ENCODE data around the gene SORBS2.

The SORBS2 gene

DNA sequence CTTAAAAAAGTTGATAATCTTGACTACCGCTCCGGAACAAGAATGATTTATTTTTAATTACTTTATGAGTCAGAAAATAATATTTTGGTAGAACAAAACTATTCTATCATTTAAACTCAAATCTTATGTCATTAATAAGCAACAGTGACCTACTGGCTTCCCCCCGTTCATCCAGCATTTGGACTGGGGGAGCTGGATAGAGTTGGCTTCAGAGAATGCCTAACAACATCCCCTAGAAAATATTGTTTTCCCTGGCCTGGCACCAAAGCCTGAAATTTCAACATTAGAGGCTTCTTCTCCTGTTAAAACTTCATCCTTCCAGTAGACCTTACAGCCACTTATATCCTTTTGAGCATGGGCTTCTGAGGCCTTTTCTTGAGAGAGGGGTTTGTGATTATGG, 221.0 kb downstream of the SORBS2 start:
- no peak for DNase-seq (ENCODE audit: low spot score)

DNA sequence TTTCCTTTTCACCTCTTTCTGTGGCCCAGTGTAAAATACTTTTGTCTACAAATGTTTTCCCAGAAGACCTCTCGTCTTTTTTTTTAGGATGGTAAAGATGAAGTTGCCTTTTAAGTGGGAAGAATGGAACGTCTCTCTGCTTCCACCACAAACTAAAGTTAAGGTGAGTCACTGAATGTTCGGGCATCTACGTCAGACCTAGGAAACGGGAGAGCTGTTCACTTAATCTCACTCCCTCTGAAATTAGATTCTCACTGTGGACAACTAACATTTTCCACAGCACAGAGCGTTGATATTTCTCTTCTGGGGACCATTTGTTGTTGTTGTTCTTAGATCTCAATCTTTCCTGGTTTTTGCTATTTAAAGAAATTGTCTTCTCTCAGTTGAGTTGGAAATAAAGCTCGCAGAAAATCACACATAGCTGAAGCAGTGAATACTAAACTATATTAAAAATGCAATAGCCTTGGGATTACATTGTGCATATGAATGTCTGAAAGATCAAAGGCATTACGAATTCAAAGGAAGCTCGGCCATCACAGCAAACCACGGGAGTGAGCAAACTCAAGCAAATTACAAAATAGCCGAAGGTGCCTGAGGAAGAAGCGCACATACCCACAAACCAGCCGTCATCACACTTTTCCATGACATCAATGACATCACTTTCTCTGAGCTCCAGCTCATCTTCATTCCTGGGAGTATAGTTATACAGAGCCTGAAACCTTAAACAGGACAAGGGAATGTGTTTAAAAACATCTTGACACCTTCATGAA, 222.7 kb downstream of the SORBS2 start:
- no peak for DNase-seq (ENCODE audit: low spot score)

DNA sequence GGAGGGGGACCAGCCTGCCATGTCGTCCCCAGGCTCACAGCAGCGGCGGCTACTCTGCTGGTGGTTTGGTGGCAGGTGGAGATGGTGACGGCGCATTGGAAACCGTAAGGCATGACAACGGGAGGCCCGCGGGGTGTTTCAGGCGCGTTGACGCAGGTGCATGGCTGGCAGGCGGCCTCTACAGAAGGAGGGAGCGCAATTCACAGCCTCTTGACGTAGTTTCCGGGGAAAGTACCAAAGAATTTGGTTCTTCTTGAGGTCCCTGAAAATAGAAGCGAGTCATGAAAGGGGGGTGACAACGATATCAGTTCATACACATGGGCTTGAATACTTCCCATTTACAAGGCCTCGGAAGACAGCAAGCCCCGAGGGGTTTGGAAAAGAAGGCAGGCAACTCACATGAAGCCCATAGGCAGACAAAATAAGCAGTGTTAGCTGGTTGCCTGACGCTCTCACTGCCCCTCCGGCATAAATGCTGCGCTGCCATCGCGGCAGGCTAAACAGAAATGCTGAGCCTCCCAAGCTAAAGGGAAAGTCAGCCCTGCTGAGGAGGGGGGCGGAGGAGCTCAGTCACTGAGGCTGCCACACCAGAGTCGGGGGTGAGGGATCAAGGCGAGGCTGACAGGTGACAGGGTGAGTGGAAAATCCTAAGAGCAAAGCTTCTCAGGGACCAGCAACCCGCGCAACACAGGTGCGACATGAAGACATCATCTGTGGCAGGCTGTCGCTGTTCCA, 224.4 kb downstream of the SORBS2 start:
- no peak for DNase-seq (ENCODE audit: low spot score)

DNA sequence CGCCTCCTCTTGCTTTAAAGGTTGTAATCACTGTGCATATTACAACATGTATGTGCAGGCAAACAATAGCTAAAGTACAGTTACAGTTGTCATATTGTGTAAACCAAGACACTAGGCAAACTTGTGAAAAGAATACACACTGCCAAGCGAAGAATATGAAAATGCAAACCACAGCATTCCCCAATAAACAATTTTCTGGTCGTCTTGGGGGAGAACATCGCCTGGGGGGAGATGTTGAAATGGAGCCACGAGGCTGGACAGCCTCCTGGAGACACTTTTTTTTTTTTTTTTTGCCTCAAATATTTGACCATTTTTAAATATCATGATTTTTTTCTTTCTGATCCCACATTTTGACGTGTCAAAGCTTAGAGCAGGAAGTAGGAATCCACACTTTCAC, 225.0 kb downstream of the SORBS2 start:
- DNase-seq (ENCODE audit: low spot score) = no peak

DNA sequence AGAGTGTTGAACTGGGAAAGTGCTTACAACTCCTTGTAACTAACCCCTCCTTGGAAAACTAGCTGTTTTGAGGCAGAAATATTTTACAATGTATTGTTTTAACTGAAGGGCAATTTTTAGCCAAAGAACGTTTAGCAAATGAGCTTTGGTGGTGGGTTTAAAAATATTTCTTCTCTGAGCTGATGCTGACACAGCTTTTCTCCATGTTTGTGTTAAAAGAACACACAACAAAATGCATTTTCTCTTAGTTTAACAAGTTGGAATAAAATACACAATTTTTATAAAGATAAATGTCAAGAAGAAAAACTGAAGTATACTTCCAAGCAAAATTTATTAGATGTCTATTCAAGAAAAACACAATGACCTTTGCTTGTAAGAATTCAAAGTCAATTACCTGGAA, 226.8 kb downstream of the SORBS2 start:
- no peak for DNase-seq (ENCODE audit: low spot score)

DNA sequence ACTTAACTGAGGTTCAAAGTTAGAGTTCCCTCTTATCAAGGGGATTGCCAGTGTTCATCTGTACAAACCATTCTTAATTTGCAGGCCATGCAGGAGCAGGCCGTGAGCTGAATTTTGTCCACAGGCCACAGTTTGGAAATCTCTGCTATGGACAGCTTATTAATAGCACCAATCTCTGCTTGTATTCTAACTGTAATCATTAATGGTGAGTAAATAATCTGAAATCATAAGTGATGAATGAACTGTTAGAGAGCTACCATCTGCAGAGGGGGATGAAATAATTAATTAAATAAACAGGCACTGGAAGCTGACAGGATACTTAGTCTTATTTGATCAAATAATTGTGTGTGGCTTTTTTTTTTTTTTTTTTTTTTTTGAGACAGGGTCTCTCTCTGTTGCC, 228.2 kb downstream of the SORBS2 start:
- DNase-seq (ENCODE audit: low spot score) = no peak

DNA sequence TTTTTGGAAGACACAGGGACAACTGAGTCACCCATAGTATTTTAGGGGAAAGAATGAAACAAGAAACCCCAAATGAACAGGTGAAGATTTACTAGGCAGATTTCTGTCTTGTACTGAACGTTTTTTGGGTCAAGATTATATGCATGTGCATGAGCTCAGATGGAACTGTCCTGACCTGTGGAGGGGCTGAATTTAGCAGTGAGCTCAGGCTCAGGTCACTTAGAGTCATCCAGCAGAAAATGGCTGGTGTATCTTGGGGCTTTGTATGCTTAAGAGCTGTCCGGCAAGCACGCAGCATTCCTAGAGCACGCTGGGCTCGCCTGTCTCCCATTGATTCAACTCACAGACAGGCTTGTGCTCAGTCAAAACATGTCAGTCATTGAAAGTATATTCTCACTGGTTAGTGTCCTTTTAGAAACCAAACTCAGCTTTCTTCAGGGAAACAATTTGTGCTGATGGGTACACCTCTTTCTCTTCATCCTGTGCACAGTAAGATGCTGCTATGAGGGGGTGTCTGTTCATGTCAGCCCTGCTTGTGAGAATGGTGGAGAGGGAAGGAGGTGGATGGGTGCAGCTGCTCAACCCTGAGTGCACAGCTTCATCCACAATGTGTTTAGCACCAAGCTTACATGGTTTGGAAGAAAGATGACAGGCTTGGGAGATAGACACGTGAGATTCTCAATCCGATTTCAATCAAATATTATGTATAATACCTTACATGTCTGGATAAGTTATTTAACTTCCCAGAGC, 229.2 kb downstream of the SORBS2 start:
- no peak for DNase-seq (ENCODE audit: low spot score)

DNA sequence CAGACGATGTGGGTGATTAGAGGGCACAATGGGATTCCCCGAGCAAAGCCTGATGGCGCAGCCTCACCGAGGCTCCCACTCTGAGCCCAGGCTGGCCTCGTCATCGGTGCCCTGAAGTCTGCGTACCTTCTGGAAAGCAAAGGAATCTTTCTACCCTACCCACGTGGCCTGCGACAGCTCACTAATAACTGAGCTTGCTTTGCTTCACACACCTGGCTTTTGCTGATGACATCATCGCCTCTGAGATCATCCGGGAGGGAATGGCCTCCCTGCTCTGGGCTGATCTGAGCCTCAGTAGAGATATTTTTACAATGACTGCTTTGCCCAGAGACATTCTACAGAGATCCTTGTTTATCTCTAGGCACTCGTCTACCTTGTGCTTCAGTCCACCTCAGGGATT, 231.3 kb downstream of the SORBS2 start:
- no peak for DNase-seq (ENCODE audit: low spot score)

DNA sequence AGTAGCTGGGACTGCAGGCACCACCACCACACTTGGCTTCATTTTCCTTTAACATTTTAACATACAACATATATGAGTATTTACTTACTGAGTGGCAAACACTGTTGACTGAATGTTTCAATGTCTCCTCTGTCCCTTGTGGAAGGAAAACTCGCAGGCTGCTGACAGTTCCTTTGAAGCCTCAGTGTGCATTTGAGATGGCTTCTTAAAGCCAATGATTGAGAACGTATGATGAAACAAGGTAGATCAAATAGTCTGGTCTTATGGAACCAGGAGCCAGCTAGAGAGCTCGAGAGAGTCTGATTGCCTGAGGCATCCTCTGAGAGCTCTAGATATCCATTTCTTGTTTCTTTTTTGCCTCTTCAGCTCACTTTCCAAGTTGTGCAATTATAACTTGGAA, 233.7 kb downstream of the SORBS2 start:
- no peak for DNase-seq (ENCODE audit: low spot score)

DNA sequence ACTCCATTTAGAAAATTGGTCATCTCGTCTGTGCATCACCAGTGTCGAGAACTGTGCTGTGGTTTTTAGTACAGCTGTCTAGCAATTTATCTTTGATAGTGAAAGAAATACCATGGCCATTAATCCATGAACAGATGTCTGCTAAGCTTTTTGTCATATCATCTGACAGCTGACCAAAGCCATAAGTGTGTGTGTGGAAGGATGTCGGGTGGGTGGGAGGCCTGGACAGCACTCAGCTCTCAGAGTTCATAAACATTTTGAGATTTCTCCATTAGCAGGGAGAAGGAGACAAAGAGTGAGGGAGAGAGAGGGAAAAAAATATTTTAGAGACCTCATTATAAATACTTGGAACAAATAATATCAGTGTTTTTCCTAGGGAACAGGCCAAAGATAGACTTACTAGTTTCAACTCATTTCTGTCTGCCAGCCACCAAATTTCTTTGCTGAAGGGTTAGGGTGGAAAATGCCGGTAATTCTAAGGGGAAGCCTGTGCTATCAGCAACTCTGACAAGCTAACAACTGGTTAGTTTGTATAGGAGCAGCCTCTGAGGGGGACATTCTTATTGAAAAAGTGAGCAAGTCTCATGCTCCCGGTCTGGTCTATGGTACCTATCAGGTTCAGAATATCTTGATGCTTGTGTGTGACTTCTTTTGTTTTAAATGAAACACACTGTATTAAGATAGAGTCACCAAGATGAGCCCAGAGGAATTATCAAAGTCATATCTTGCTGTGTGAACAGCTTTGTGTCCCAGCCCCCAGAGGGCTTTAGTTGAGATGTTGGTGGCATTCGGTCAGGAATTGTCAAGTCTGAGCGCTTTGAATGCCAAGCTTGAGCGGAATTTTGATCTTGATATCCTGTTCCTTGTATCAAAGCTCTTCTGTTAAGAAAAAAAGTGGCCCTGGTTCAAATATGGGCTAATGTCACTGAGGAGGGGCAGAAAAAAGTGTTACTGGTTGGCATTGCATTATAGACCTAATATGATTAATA, 234.7 kb downstream of the SORBS2 start:
- no peak for DNase-seq (ENCODE audit: low spot score)

DNA sequence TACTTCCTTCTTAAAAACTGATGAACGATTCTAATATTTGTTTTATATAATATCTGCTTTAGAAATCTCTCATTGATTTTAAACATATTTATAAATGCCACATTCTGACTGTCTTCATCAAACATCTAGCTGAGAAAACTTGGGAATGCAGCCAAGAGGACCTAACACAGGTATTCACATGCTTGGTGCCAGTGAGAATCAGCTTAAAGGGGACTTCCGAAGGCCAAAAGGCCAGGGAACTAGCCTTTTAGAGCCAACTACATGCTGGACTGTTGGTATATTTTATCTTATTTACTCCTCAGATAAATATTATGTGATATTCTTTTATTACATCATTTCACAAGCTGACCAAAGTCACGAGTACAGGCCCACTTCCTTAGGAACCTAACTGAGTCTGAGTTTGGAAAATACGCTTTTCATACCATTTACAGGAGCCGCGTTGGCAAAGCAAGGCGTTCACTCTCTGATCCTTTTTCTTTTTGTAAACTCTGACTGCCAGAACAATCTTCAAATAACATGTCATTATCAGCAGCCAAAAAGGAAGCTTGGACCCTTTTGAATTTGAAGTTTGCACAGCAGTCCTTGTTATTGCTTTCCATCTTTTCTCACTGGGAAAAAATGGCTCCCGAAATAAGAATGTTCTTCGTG, 235.6 kb downstream of the SORBS2 start:
- DNase-seq (ENCODE audit: low spot score) = no peak

DNA sequence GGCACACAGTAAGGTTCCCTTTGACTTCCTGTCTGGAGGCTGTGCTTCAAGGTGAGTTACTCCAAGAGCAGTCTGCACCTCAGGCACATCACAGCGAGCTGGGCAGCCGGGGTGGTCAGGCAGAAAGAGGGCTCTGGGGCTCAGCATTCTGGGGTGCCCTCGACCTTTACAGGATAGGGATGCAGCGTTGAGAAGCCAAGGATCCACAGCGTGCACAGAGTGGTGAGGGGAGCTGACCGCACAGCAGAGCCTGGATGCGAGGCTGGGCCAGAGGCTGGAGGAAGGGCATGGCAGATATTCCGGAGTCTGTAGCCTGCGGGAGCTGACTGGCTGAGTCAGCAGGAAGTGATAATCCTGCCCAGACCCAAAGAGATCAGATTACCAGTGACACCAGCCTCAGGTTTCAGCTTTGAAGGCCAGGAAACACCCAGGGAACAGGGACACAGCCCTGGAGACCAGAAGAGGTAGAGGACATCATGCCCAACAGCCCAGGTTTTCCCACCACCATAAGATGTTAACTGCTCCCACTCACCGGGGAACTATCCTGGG, 238.3 kb downstream of the SORBS2 start:
- DNase-seq (ENCODE audit: low spot score) = no peak

DNA sequence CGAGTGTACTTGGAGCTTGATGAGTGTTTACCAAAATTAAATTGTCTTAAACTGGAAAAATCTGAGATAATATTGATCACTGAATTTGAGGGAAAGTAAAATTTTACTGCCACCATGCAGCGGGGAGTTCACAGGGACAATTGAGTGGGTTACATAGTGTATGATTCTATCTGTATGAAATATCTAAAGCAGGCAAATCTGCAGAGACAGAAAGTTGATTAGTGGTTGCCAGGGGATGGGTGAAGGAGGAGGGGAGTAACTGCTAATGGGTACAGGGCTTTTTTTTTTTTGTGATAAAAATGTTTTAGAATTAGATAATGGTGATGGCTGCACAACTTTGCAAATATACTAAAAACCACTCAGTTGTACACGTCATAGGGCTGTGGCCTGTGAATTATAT, 241.3 kb downstream of the SORBS2 start:
- no peak for DNase-seq (ENCODE audit: low spot score)

DNA sequence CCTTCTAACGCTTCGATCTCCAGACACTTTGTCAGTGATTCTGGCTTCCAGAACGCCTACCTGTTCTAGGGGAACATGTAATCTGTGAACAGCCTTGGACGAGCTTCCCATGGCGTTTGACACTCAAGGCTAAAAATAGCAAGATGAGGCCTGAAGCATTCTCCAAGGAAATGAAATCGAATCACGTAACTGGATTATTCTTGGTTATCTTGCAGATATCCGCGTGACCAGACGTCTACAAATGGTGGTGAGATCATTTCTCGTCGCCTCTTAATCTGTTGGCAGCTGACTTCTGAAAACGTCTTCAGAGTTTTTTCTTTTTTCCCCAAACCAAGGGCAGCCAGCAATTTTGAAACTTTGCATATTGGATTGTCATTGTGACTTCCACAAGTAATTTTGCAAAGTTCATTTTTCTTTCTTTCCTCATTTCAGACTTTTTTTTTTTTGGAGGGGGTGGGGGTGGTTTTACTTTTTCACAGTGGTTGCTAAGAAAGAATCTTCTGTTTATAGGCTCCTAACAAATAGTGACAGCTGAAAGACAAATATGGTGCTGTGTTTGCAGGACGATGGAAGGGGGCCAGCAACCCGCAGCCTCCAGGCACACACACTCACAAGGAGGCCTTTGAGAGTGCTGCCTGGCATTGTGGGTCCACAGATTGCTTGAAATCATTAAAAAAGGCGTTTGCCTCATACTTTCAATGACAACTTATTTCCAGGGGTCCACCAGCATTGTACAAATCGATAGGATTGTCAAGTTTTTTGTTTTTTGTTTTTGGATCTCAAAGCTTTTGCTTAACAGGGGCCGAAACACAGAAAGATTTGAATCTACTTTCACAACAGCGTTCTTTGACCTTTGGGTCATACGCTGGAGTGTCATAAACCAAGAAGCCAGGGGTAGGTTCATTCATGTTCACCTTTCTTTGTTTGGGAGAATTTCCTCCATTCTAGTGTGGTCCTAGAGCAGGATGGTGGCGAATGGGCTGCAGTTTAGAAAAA, 244.3 kb downstream of the SORBS2 start:
- DNase-seq (ENCODE audit: low spot score) = no peak

DNA sequence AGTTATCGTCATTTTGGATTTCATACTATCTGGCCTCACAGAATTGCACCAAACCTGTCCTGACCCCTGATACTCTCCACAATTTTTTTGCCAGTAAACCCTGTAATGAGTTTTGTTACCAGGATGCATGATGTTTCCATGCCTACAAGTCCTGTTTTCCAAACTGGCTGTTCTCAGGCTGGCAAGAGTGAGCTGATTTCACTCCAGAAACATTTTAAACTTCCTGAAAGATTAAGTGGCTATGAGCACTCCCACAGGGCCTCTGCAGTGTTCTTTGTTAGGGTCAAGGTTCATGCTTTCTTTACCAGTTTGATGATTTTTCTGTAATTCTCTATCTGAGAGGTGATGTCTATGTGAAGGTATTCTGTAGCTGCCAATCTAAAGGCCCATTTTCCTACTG, 245.0 kb downstream of the SORBS2 start:
- DNase-seq (ENCODE audit: low spot score) = no peak

DNA sequence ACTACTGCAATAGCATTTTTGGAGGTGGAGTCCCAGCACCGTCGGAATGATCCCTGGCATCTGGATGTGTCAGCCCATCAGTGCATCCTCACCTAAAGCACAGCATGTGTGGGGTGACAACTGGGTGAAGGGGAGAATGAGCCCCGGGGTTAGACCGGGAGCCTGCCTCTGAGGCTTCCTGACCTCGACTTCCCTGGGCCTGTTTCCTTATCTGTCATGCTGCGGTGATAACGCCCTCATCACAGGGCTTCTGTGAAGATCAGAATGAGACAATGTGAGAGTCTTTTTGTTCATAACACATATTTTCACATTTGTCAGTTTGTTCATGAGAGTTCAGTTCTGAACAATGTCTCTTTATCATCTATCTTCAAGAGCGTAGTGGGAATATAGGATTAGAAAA, 245.6 kb downstream of the SORBS2 start:
- no peak for DNase-seq (ENCODE audit: low spot score)

DNA sequence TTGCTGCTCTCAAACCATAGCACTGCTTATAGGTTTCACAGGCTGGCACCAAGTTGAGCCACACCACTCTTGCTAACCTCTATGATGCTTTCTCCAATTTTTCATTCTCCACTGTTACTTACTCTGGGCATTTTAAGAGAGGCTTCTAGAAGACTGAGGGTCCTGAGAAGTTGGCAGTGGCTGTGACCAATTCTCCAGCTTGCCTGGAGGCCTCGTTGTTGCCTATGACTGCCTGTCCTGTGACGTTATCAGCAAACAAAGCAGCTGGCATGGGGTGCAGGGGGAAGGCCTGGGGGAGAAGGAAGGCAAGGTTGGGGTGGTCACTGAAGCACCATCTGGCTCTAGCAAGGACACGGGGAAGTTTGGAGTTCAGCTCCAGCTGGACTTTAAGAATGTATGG, 246.3 kb downstream of the SORBS2 start:
- no peak for DNase-seq (ENCODE audit: low spot score)

DNA sequence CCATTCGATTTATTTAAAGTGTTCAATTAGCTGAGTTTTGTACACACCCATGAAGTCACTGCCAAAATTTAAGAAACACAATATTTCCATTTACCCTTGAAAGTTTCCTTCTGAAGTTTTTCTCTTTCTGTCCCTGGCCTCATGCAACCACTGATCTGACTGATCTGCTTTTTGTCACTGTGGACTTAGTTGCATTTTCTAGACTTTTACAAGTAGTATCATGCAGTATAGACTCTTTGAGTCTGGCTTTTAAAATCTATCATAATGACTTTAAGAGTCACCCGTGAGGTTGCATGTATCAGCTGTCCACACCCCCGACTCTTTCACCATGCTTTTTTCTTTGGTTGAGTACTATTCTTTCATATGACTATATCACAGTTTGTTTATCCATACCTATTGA, 247.6 kb downstream of the SORBS2 start:
- no peak for DNase-seq (ENCODE audit: low spot score)

DNA sequence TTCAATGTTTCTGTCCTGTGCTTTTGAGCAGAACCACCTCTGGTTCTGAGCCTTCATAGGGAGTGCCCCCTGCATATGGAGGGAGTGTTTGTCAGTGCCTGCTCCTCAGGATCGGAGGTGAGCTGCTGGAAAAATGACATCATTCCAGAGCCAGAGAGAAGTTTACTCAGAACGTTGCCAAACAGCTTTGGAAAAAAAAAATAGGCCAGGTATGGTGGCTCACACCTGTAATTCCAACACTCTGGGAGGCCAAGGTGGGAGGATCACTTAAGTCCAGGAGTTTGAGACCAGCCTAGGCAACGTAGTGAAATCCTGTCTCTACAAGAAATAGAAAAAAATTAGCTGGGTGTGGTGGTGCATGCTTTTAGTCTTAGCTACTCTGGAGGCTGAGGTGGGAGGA, 249.5 kb downstream of the SORBS2 start:
- no peak for DNase-seq (ENCODE audit: low spot score)

DNA sequence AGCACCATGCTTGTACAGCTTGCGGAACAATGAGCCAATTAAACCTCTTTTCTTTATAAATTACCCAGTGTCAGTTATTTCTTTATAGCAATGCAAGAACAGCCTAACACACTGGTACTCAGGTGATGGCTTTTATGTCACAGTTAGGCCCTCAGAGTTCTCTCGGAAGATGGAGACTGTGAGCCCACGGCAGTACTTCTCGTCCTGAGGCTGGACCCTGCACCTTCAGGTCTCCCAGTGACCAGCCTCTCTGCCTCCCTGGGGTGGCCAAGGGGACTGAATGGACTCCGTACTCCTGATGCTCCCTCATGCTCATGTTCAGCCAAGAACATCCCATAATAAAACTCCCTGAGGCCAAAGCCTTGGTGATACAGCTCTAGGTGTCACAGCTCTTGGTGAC, 251.7 kb downstream of the SORBS2 start:
- no peak for DNase-seq (ENCODE audit: low spot score)

Measured in hematopoietic multipotent progenitor cell treated with erythropoietin and hydrocortisone succinate and interleukin-3 and kit ligand, for 15 days (in vitro differentiated cells).